GM12891 (cell line): ENCODE results near the gene CAMP.

Source experiments
- POLR2A ChIP-seq: IDR thresholded peaks from 2 replicates; pipeline ENCODE4 v1.6.1; 2011; ENCODE audit warnings: low read depth, low read length, control low read depth
- POLR2AphosphoS5 ChIP-seq: IDR thresholded peaks from 2 replicates; pipeline ENCODE4 v1.6.1; 2011; ENCODE audit warnings: low read depth, low read length, control low read depth
- SPI1 ChIP-seq: IDR thresholded peaks from 2 replicates; pipeline ENCODE4 v1.6.1; 2011; ENCODE audit warnings: low read depth, low read length, control low read depth
- TAF1 ChIP-seq: IDR thresholded peaks from 2 replicates; pipeline ENCODE4 v1.6.1; 2011; ENCODE audit warnings: low read depth, low read length, control low read depth

GRCh38 chr3:48196611-48197010, 26.7 kb upstream of the CAMP start:
- no peak for TF ChIP-seq POLR2A
- no peak for TF ChIP-seq POLR2AphosphoS5
- no peak for TF ChIP-seq TAF1
- TF ChIP-seq SPI1 = no peak
